ENCODE results near the gene DYNLRB2. TPM values are rescaled to one million over a fixed set of nuclear protein-coding genes. Genes with fewer than 3 reads are reported as not detected.

DYNLRB2 gene
- total RNA-seq, 2 experiments from 2014 or later, result not detected

DNA sequence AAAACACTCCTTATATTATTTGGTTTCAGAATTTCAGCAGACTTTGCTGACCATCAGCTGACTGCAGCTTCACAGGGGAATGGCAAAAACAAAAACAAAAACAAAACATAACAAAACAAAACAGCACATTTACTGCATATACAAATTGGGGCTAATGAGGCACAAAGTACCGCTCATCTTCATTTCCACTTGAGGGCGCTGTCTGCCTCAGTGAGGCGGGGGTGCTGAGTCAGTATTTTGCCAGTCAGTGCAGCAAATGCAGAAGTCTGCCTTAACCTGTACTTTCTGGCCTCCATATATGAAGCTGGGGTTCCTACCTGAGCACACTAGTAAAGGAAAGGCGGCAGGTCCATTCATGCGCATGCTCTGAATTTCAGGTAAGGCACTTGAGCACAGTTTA lies 13.5 kb upstream of the DYNLRB2 start:
- BruUV-seq (replicated peaks), result no TSS peak
- CTCF ChIA-PET (ENCODE audit: unreplicated experiment), result no interaction called here
- POLR2A ChIA-PET, result no interaction called here

DNA sequence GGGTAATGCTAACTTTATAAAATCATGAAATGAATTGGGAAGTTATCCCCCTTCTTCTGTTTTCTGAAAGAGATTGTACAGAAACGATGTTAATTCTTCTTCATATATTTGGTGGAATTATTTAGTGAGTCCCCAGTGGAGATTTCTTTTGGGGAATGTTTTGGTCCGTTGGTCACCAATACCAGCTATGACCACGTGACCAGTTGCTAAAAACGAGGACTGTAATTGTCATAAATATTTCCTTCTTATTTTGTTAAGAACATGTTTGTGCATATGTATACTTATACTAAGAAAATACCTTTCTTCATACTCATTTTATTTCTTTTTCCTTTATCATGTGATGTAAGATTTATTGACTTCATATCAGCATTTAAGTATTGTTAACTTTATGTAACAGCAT lies 10.3 kb upstream of the DYNLRB2 start:
- CTCF ChIA-PET (ENCODE audit: unreplicated experiment), result no interaction called here
- Histone ChIP-seq H3K36me3 (ENCODE audit: insufficient read depth, low read length) (no peaks in the 10 kb centered on the region), H2AFZ (ENCODE audit: low read length) (no peak overlapping the region), H3K27ac (ENCODE audit: low read depth, low read length, poor library complexity, severe bottlenecking) (no peak overlapping the region), H3K9me2 (ENCODE audit: insufficient read depth, low read length) (no peaks in the 10 kb centered on the region), H3K9me3 (ENCODE audit: low read length) (no peaks in the 10 kb centered on the region), H3K4me2 (ENCODE audit: low read length) (no peak overlapping the region), H3K4me3 (ENCODE audit: low read depth, low read length, poor library complexity, severe bottlenecking) (no peak overlapping the region), H3K79me2 (ENCODE audit: insufficient read depth, low read depth, low read length) (no peaks in the 10 kb centered on the region), H4K20me1 (ENCODE audit: insufficient read depth, low read length) (no peaks in the 10 kb centered on the region), H3K4me1 (ENCODE audit: insufficient read depth, low read length, poor library complexity, severe bottlenecking) (no peaks in the 10 kb centered on the region)
- intact Hi-C loops (cut with micrococcal nuclease; ENCODE audit: unreplicated experiment), result no loop called here
- POLR2A ChIA-PET, result interaction anchor here (0.6 kb wide), 1 partner anchor 27 kb away, joined by 3 read pairs; no protein-coding TSS in a partner anchor
- TF ChIP-seq, protein P1, sequence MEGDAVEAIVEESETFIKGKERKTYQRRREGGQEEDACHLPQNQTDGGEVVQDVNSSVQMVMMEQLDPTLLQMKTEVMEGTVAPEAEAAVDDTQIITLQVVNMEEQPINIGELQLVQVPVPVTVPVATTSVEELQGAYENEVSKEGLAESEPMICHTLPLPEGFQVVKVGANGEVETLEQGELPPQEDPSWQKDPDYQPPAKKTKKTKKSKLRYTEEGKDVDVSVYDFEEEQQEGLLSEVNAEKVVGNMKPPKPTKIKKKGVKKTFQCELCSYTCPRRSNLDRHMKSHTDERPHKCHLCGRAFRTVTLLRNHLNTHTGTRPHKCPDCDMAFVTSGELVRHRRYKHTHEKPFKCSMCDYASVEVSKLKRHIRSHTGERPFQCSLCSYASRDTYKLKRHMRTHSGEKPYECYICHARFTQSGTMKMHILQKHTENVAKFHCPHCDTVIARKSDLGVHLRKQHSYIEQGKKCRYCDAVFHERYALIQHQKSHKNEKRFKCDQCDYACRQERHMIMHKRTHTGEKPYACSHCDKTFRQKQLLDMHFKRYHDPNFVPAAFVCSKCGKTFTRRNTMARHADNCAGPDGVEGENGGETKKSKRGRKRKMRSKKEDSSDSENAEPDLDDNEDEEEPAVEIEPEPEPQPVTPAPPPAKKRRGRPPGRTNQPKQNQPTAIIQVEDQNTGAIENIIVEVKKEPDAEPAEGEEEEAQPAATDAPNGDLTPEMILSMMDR (conservative IDR thresholded peaks at IDR 0.05; ENCODE audit: low read length), result no peak
- TF ChIP-seq EZH2phosphoT487 (IDR thresholded peaks at IDR 0.05; ENCODE audit: borderline replicate concordance, low read depth, low read length), result no peak
- no TSS peak for BruUV-seq (replicated peaks)
- no peak for DNase-seq (ENCODE audit: low spot score)

More for the DNA sequence above, 13.5 kb upstream of the DYNLRB2 start:
- peak; percentile 60 for DNase-seq (ENCODE audit: low spot score)
- TF ChIP-seq, protein P1 (conservative IDR thresholded peaks at IDR 0.05; ENCODE audit: low read length), result peak; percentile 84
- TF ChIP-seq EZH2phosphoT487 (IDR thresholded peaks at IDR 0.05; ENCODE audit: borderline replicate concordance, low read depth, low read length), result no peak
- Histone ChIP-seq H3K9me3 (ENCODE audit: low read length) (no peaks in the 10 kb centered on the region), H2AFZ (ENCODE audit: low read length) (no peak overlapping the region), H3K4me2 (ENCODE audit: low read length) (no peak overlapping the region), H3K4me3 (ENCODE audit: low read depth, low read length, poor library complexity, severe bottlenecking) (no peak overlapping the region), H3K27ac (ENCODE audit: low read depth, low read length, poor library complexity, severe bottlenecking) (no peak overlapping the region), H4K20me1 (ENCODE audit: insufficient read depth, low read length) (no peaks in the 10 kb centered on the region), H3K4me1 (ENCODE audit: insufficient read depth, low read length, poor library complexity, severe bottlenecking) (no peaks in the 10 kb centered on the region), H3K9me2 (ENCODE audit: insufficient read depth, low read length) (no peaks in the 10 kb centered on the region), H3K79me2 (ENCODE audit: insufficient read depth, low read depth, low read length) (no peaks in the 10 kb centered on the region), H3K36me3 (ENCODE audit: insufficient read depth, low read length) (no peaks in the 10 kb centered on the region)
- intact Hi-C loops (cut with micrococcal nuclease; ENCODE audit: unreplicated experiment), result loop anchor here (1.0 kb wide), 1 partner anchor 297 kb away; no protein-coding TSS in a partner anchor

DNA sequence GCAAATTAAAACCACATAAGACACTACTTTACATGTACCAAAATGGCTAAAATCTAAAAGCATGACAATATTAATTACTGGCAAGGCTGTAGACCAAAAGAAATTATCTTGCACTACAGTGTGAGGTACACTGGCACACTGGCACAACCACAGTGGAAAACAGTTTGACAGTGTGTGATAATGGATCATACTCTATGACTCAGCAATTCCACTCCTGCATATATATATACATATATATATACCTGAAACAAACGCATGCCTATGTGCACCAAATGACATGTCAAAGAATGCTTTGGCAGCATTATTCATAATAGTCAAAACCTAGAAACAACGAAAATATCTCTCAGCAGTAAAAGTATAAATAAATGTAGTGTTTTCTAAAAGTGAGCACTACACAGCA lies 4.6 kb upstream of the DYNLRB2 start:
- no peak for DNase-seq (ENCODE audit: low spot score)
- Histone ChIP-seq H3K4me2 (ENCODE audit: low read length) (no peak overlapping the region), H3K9me2 (ENCODE audit: insufficient read depth, low read length) (no peaks in the 10 kb centered on the region), H4K20me1 (ENCODE audit: insufficient read depth, low read length) (no peaks in the 10 kb centered on the region), H3K9me3 (ENCODE audit: low read length) (no peaks in the 10 kb centered on the region; the same call in 1 of the 2 replicates), H3K36me3 (ENCODE audit: insufficient read depth, low read length) (no peaks in the 10 kb centered on the region), H3K4me1 (ENCODE audit: insufficient read depth, low read length, poor library complexity, severe bottlenecking) (peaks cover 3% of the 10 kb centered on the region), H2AFZ (ENCODE audit: low read length) (no peak overlapping the region), H3K27ac (ENCODE audit: low read depth, low read length, poor library complexity, severe bottlenecking) (no peak overlapping the region), H3K4me3 (ENCODE audit: low read depth, low read length, poor library complexity, severe bottlenecking) (no peak overlapping the region), H3K79me2 (ENCODE audit: insufficient read depth, low read depth, low read length) (no peaks in the 10 kb centered on the region)
- TF ChIP-seq, protein P1 (conservative IDR thresholded peaks at IDR 0.05; ENCODE audit: low read length), result no peak
- ChIA-PET CTCF (ENCODE audit: unreplicated experiment) (no interaction called here), POLR2A (no interaction called here)
- intact Hi-C loops (cut with micrococcal nuclease; ENCODE audit: unreplicated experiment), result no loop called here
- BruUV-seq (replicated peaks), result no TSS peak

Measured in OCI-LY7 (cell line).